Testis (tissue), 3 donors: ENCODE data around the gene CLN3. TPM values are rescaled to one million over a fixed set of nuclear protein-coding genes. Genes with fewer than 3 reads are reported as not detected.

Experiments
- DNase-seq: peaks from one replicate; pipeline ENCODE4 v3.0.0-alpha.2; 2019
- H3K27ac ChIP-seq, 2 donors: fragments of 200-600 bp; sonication (generic); one replicate each; pipeline ENCODE4 v1.5.1; 2019
- H3K27me3 ChIP-seq: fragments of 200-600 bp; sonication (generic); one replicate; pipeline ENCODE4 v1.5.1; 2019
- H3K36me3 ChIP-seq: fragments of 200-600 bp; sonication (generic); one replicate; pipeline ENCODE4 v1.5.1; 2017; ENCODE audit warnings: low read depth; ENCODE audit errors: missing control alignments
- H3K4me1 ChIP-seq: fragments of 200-600 bp; sonication (generic); one replicate; pipeline ENCODE4 v1.5.1; 2019
- H3K4me3 ChIP-seq, 2 donors: fragments of 200-600 bp; sonication (generic); one replicate each; pipeline ENCODE4 v1.5.1; 2017 to 2019
- H3K9me3 ChIP-seq: fragments of 200-600 bp; sonication (generic); one replicate; pipeline ENCODE4 v1.5.1; 2017
- CTCF ChIP-seq, 3 experiments: fragments of 450-650 bp in 2 of 3; fragments of 200-600 bp in 1 of 3; sonication (generic) in 1 of 3; IDR thresholded peaks; one replicate each; pipeline ENCODE4 v1.5.1; 2016 to 2019; ENCODE audit warnings: antibody characterized with exemption in 3 of 3, mild to moderate bottlenecking in 2 of 3, moderate library complexity in 1 of 3
- POLR2A ChIP-seq: fragments of 450-650 bp; IDR thresholded peaks from one replicate; pipeline ENCODE4 v1.6.1; 2017; ENCODE audit warnings: antibody characterized with exemption, mild to moderate bottlenecking, moderate library complexity
- WGBS, 2 donors: methylation state at CpG; one replicate each; pipeline ENCODE4 v1.1.5; 2018; 5-methylcytosine and 5-hydroxymethylcytosine counted together
- intact Hi-C: fragments of 100-400 bp; cut with DNase I; formaldehyde crosslinking; loops from one replicate; pipeline ENCODE4 v1.15.1; 2023; ENCODE audit warnings: low total_unique reads
- polyA plus RNA-seq: library from polyadenylated mRNA; stranded (reverse); fragments of 350-450 nt; fragmentation: Illumina TruSeq; extraction: RNeasy Lipid Tissue Mini Kit (QIAGEN cat#74804); gene quantifications from one replicate; pipeline ENCODE4 v1.2.3, GENCODE V29; 2014; ENCODE audit warnings: low read depth, low replicate concordance; ENCODE audit not compliant: insufficient read depth
- total RNA-seq, 2 donors: library from RNA; depleted of rRNA; stranded (reverse); fragments of >200 nt; gene quantifications; one replicate each; pipeline ENCODE4 v1.2.3, GENCODE V29; 2016

CLN3 gene
- total and polyA plus RNA-seq, 3 donors from 2014 or later = 23.3 to 50.2 (median 25.4) TPM

- Histone ChIP-seq H3K4me1 (peaks cover 30% of the 10 kb centered on the region), H3K9me3 (no peaks in the 10 kb centered on the region), H3K36me3 (no peaks in the 10 kb centered on the region), H3K4me3 (peak overlapping the region; percentile 60 to 66), H3K27ac (peak overlapping the region; percentile 95 to 97), H3K27me3 (no peaks in the 10 kb centered on the region)
- TF ChIP-seq POLR2A = no peak
- TF ChIP-seq CTCF (IDR thresholded peaks at IDR 0.05) = no peak
- WGBS, 2 donors = 48 to 54% methylated on average over 6 of the region's 6 CpGs
- no peak for DNase-seq
- intact Hi-C loops = no loop called here
Measured at GRCh38 chr16:28537076-28537475, 45.2 kb upstream of the CLN3 start.

- Histone ChIP-seq H3K4me3 (no peak overlapping the region), H3K27me3 (no peaks in the 10 kb centered on the region), H3K27ac (peak overlapping the region in 1 of 2 donors; percentile 97), H3K4me1 (peaks cover 30% of the 10 kb centered on the region), H3K9me3 (no peaks in the 10 kb centered on the region), H3K36me3 (no peaks in the 10 kb centered on the region)
- 53 to 73% methylated on average over 5 of the region's 5 CpGs for WGBS, 2 donors
- peak; percentile 48 for DNase-seq
- TF ChIP-seq CTCF (IDR thresholded peaks at IDR 0.05) (no peak), POLR2A (no peak)
- intact Hi-C loops = no loop called here
Measured at GRCh38 chr16:28534542-28535373, 42.9 kb upstream of the CLN3 start.

- 74 to 83% methylated on average over 5 of the region's 5 CpGs for WGBS, 2 donors
- DNase-seq = no peak
- H3K27me3 ChIP-seq = no peaks in the 10 kb centered on the region
- intact Hi-C loops = no loop called here
- peak overlapping the region; percentile 2 to 97 for H3K27ac ChIP-seq
- no peak overlapping the region for H3K4me3 ChIP-seq
- no peak for TF ChIP-seq POLR2A
- TF ChIP-seq CTCF (IDR thresholded peaks at IDR 0.05) = no peak
- H3K9me3 ChIP-seq = no peaks in the 10 kb centered on the region
- H3K36me3 ChIP-seq = no peaks in the 10 kb centered on the region
- H3K4me1 ChIP-seq = peaks cover 36% of the 10 kb centered on the region
Measured at GRCh38 chr16:28532940-28533647, 41.2 kb upstream of the CLN3 start.

GRCh38 chr16:28531777-28532744 lies 40.2 kb upstream of the CLN3 start:
- DNase-seq = peak; percentile 88
- Histone ChIP-seq H3K27me3 (no peaks in the 10 kb centered on the region), H3K36me3 (no peaks in the 10 kb centered on the region), H3K4me3 (no peak overlapping the region), H3K4me1 (peaks cover 43% of the 10 kb centered on the region), H3K9me3 (no peaks in the 10 kb centered on the region), H3K27ac (peak overlapping the region; percentile 2 to 97)
- no peak for TF ChIP-seq CTCF (IDR thresholded peaks at IDR 0.05)
- TF ChIP-seq POLR2A = no peak
- 53 to 54% methylated on average over 9 of the region's 9 CpGs for WGBS, 2 donors
- intact Hi-C loops = no loop called here
